ENCODE data around the gene CILP2.

The CILP2 gene

GRCh38 chr19:19505669-19506326 is 32.3 kb upstream of the CILP2 start:
- TF ChIP-seq, protein P1, sequence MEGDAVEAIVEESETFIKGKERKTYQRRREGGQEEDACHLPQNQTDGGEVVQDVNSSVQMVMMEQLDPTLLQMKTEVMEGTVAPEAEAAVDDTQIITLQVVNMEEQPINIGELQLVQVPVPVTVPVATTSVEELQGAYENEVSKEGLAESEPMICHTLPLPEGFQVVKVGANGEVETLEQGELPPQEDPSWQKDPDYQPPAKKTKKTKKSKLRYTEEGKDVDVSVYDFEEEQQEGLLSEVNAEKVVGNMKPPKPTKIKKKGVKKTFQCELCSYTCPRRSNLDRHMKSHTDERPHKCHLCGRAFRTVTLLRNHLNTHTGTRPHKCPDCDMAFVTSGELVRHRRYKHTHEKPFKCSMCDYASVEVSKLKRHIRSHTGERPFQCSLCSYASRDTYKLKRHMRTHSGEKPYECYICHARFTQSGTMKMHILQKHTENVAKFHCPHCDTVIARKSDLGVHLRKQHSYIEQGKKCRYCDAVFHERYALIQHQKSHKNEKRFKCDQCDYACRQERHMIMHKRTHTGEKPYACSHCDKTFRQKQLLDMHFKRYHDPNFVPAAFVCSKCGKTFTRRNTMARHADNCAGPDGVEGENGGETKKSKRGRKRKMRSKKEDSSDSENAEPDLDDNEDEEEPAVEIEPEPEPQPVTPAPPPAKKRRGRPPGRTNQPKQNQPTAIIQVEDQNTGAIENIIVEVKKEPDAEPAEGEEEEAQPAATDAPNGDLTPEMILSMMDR (conservative IDR thresholded peaks at IDR 0.05; ENCODE audit: low read depth): no peak
- ChIA-PET CTCF (interaction anchor here (0.6 kb wide), 1 partner anchor 13 kb away, joined by 4 read pairs; no protein-coding TSS in a partner anchor), POLR2A (ENCODE audit: low non-redundant PET) (no interaction called here)
- peak overlapping the region; percentile 4; the same call in 1 of the 2 replicates for H3K27ac ChIP-seq
- DNase-seq (ENCODE audit: low spot score): no peak

DNA sequence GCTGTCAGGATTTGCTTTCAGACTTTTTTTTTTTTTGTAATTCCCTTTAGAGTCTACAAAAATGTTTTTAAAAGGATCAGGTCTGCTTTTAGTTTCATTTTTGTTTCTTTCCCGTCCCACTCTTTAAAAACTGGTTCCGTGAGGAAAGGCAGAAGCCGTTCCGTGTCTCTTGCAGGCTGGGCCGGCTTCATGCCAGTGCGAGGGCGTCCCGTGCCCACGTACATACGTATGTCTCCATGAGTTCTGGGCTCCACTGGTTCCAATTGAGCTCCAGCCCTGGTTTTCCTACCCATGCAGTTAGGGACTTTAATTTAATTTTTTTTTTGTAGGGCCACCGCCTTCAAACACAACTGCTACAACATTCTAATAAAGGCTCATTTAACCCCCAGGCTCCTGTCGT is 31.5 kb upstream of the CILP2 start:
- DNase-seq (ENCODE audit: low spot score): no peak
- TF ChIP-seq, protein P1 (conservative IDR thresholded peaks at IDR 0.05; ENCODE audit: low read depth): no peak
- ChIA-PET POLR2A (ENCODE audit: low non-redundant PET) (no interaction called here), CTCF (interaction anchor here (0.5 kb wide), 1 partner anchor 57 kb away, joined by 3 read pairs; no protein-coding TSS in a partner anchor)
- H3K27ac ChIP-seq: peak overlapping the region; percentile 4; the same call in 1 of the 2 replicates

DNA sequence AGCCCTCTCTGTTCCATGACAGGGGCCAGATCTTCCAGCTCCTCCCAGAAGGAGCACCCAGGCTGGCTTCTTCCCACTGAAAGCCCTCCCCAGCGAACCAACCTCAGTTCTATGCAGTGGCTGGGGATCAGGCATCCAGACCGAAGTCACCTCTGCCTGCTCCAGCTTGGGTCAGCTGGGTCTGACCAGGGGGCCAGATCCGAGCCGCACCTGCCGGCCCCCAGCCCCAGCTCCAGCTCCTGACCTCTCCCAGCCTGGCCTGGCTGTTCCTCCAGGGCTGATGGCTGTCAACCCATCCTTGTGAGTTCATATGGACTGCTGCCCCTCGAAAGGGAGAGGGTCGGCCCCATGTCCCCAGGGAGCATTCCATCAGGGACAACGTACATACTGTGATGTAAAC is 30.7 kb upstream of the CILP2 start:
- DNase-seq (ENCODE audit: low spot score): no peak
- ChIA-PET CTCF (interaction anchor here (0.5 kb wide), 1 partner anchor 58 kb away, joined by 3 read pairs; no protein-coding TSS in a partner anchor), POLR2A (ENCODE audit: low non-redundant PET) (no interaction called here)

DNA sequence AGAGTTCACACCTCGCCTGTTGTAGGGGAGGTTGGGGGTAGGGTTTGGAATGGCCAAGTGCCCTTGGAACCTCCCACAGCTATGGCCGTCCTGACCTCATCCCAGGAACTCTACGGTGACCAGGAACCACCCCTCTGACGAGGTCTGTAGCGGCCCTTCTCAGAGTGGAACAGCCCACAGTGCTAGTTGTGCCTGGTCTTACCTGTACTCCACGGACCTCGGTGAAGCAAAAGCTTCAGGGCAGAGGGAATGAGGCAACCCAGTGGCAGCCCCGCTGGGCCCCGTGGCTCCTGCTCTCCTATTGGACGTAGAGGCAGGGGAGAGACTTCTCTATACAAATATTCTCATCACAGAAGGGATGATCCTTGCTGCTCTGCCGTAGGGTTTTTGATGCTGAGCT is 29.8 kb upstream of the CILP2 start:
- peak overlapping the region; percentile 19; the same call in 1 of the 2 replicates for H3K27ac ChIP-seq
- POLR2A ChIA-PET (ENCODE audit: low non-redundant PET): no interaction called here
- TF ChIP-seq, protein P1 (conservative IDR thresholded peaks at IDR 0.05; ENCODE audit: low read depth): no peak
- CTCF ChIA-PET: no interaction called here
- no peak for DNase-seq (ENCODE audit: low spot score)

More for the DNA sequence above, 30.7 kb upstream of the CILP2 start:
- no peak overlapping the region for H3K27ac ChIP-seq
- TF ChIP-seq, protein P1 (conservative IDR thresholded peaks at IDR 0.05; ENCODE audit: low read depth): no peak

GRCh38 chr19:19510432-19510831 is 27.6 kb upstream of the CILP2 start:
- CTCF ChIA-PET: no interaction called here
- H3K27ac ChIP-seq: peak overlapping the region; percentile 30
- POLR2A ChIA-PET (ENCODE audit: low non-redundant PET): no interaction called here
- TF ChIP-seq, protein P1 (conservative IDR thresholded peaks at IDR 0.05; ENCODE audit: low read depth): no peak
- no peak for DNase-seq (ENCODE audit: low spot score)

- no peak overlapping the region for H3K27ac ChIP-seq
- DNase-seq (ENCODE audit: low spot score): no peak
- ChIA-PET CTCF (interaction anchor here (1.2 kb wide), 1 partner anchor 9 kb away, joined by 3 read pairs; no protein-coding TSS in a partner anchor), POLR2A (ENCODE audit: low non-redundant PET) (no interaction called here)
- TF ChIP-seq, protein P1 (conservative IDR thresholded peaks at IDR 0.05; ENCODE audit: low read depth): no peak
These were observed 24.4 kb upstream of the CILP2 start for GRCh38 chr19:19513682-19514081.
